HepG2 (cell line): ENCODE data around the gene SHISAL1. TPM values are rescaled to one million over a fixed set of nuclear protein-coding genes. Genes with fewer than 3 reads are reported as not detected.

Experiments used
- ATAC-seq: fragments of 200-7000 bp; cut with Tn5 transposase; 3 replicates; pipeline ENCODE4 v1.9.1; 2020; ENCODE audit warnings: mild to moderate bottlenecking, moderate library complexity
- BruUV-seq: library from RNA; stranded (reverse); fragments of 400-500 nt; replicated peaks from 2 replicates; lab custom pipeline; 2021; lab: Mats Ljungman, UMichigan
- CTCF ChIA-PET: fragments of 300-600 bp; formaldehyde crosslinking; extraction: SDS; loops from one replicate; lab custom pipeline; 2021; ENCODE audit warnings: low total read pairs, inconsistent platforms, low intra/inter-chr PET ratio; lab: Yijun Ruan, JAX
- POLR2A ChIA-PET: fragments of 350-600 bp; sonication (Branson Sonifier 250); formaldehyde crosslinking; loops from one replicate; lab custom pipeline; 2020; ENCODE audit warnings: antibody characterized with exemption, inconsistent platforms; lab: Yijun Ruan, JAX
- DNase-seq: peaks from one replicate; pipeline ENCODE4 v3.0.0-alpha.2; 2015; ENCODE audit warnings: low spot score
- FAIRE-seq: peaks from 3 replicates; lab custom pipeline; 2011; peaks lifted over from hg19 to GRCh38; lab: Jason Lieb, UNC
- H2AFZ ChIP-seq: one replicate; pipeline ENCODE4 v1.6.1; 2011; ENCODE audit warnings: low read length, inconsistent platforms
- H3K27ac ChIP-seq: fragments of 300-600 bp; 3 replicates; pipeline ENCODE4 v1.8.0; 2011; ENCODE audit warnings: mixed run types, mild to moderate bottlenecking, mixed read lengths, low read length, inconsistent platforms; ENCODE audit not compliant: insufficient read depth; ENCODE audit errors: extremely low read length
- H3K27me3 ChIP-seq, 2 experiments: fragments of 200-600 bp in 1 of 2; 2 replicates in 1 of 2; 3 replicates in 1 of 2; pipeline versions ENCODE4 v1.6.0 to v1.8.0; 2011; ENCODE audit warnings: low read length in 2 of 2, mild to moderate bottlenecking in 2 of 2, moderate library complexity in 2 of 2, inconsistent platforms in 1 of 2; ENCODE audit not compliant: insufficient read depth in 2 of 2, control insufficient read depth in 1 of 2
- H3K36me3 ChIP-seq, 2 experiments: fragments of 200-600 bp in 1 of 2; replicated peaks in 1 of 2; 2 replicates in 1 of 2; 3 replicates in 1 of 2; pipeline versions ENCODE4 v1.5.1 to v1.8.0; 2011; ENCODE audit warnings: low read length in 2 of 2, inconsistent platforms in 1 of 2; ENCODE audit not compliant: insufficient read depth in 2 of 2, control insufficient read depth in 1 of 2
- H3K4me1 ChIP-seq: 2 replicates; pipeline ENCODE4 v1.5.1; 2012; ENCODE audit warnings: low read length, inconsistent platforms; ENCODE audit not compliant: insufficient read depth
- H3K4me2 ChIP-seq: 2 replicates; pipeline ENCODE4 v1.6.0; 2011; ENCODE audit warnings: low read depth, low read length, inconsistent platforms
- H3K4me3 ChIP-seq, 3 experiments: fragments of 200-600 bp in 1 of 3; sonication (generic), shearing (Covaris generic) in 1 of 3; replicated peaks in 1 of 3; 2 replicates each; pipeline ENCODE4 v1.5.1; 2011 to 2016; ENCODE audit warnings: low read length in 3 of 3, inconsistent platforms in 2 of 3, low read depth in 2 of 3, mild to moderate bottlenecking in 2 of 3, control low read depth in 1 of 3, mixed read lengths in 1 of 3; ENCODE audit not compliant: insufficient read depth in 1 of 3
- H3K79me2 ChIP-seq: one replicate; pipeline ENCODE4 v1.6.1; 2011; ENCODE audit warnings: low read length, inconsistent platforms; ENCODE audit not compliant: insufficient read depth
- H3K9ac ChIP-seq: 2 replicates; pipeline ENCODE4 v1.6.0; 2011; ENCODE audit warnings: mild to moderate bottlenecking, low read depth, low read length, inconsistent platforms; ENCODE audit not compliant: insufficient read depth
- H3K9me3 ChIP-seq: 2 replicates; pipeline ENCODE4 v1.5.1; 2012; ENCODE audit warnings: mild to moderate bottlenecking, low read length
- H4K20me1 ChIP-seq: 2 replicates; pipeline ENCODE4 v1.6.0; 2011; ENCODE audit warnings: inconsistent platforms, mild to moderate bottlenecking, low read length, moderate library complexity; ENCODE audit not compliant: insufficient read depth
- ARHGAP35 ChIP-seq: sonication (generic); formaldehyde crosslinking; IDR thresholded peaks from 2 replicates; pipeline ENCODE4 v1.9.0; 2022; ENCODE audit warnings: mild to moderate bottlenecking, inconsistent platforms, moderate library complexity, missing genetic modification reagents, borderline replicate concordance
- CEBPG ChIP-seq: IDR thresholded peaks from 2 replicates; pipeline ENCODE4 v1.6.1; 2016
- HNRNPLL ChIP-seq: fragments of 200-400 bp; formaldehyde crosslinking; IDR thresholded peaks from 2 replicates; pipeline ENCODE4 v1.6.1; 2017; ENCODE audit warnings: mild to moderate bottlenecking, low read depth, low read length; ENCODE audit not compliant: poor library complexity, severe bottlenecking
- NBN ChIP-seq: fragments of 450-650 bp; conservative IDR thresholded peaks from 2 replicates; pipeline ENCODE4 v1.6.1; 2017
- NCOR1 ChIP-seq: fragments of 200-600 bp; sonication (generic); IDR thresholded peaks from 2 replicates; pipeline ENCODE4 v1.7.0; 2017; ENCODE audit warnings: antibody characterized with exemption, low read length, borderline replicate concordance
- PAX8 ChIP-seq: sonication (generic); formaldehyde crosslinking; IDR thresholded peaks from 2 replicates; pipeline ENCODE4 v1.8.0; 2022; ENCODE audit warnings: mild to moderate bottlenecking, missing genetic modification reagents, borderline replicate concordance
- POGZ ChIP-seq: sonication (generic); formaldehyde crosslinking; IDR thresholded peaks from 2 replicates; pipeline ENCODE4 v1.4.0; 2020; ENCODE audit warnings: mild to moderate bottlenecking, missing genetic modification reagents
- PRDM15 ChIP-seq: sonication (generic); formaldehyde crosslinking; IDR thresholded peaks from 2 replicates; pipeline ENCODE4 v1.4.0; 2020; ENCODE audit warnings: missing genetic modification reagents
- PRDM4 ChIP-seq: sonication (generic); formaldehyde crosslinking; IDR thresholded peaks from 2 replicates; pipeline ENCODE4 v1.9.0; 2021; ENCODE audit warnings: missing genetic modification reagents, borderline replicate concordance
- PRMT3 ChIP-seq: sonication (generic); formaldehyde crosslinking; IDR thresholded peaks from 2 replicates; pipeline ENCODE4 v1.8.1; 2022; ENCODE audit warnings: low read depth, mild to moderate bottlenecking, moderate library complexity, missing genetic modification reagents, borderline replicate concordance
- SNAI1 ChIP-seq: sonication (generic); formaldehyde crosslinking; IDR thresholded peaks from 2 replicates; pipeline ENCODE4 v1.5.0; 2020; ENCODE audit warnings: mild to moderate bottlenecking, missing genetic modification reagents, borderline replicate concordance
- TEF ChIP-seq: sonication (generic); formaldehyde crosslinking; IDR thresholded peaks from 2 replicates; pipeline ENCODE4 v1.5.0; 2020; ENCODE audit warnings: missing genetic modification reagents
- ZNF333 ChIP-seq: sonication (generic); formaldehyde crosslinking; IDR thresholded peaks from 2 replicates; pipeline ENCODE4 v1.4.0; 2020; ENCODE audit warnings: mild to moderate bottlenecking, missing genetic modification reagents, borderline replicate concordance
- ZNF839 ChIP-seq: sonication (generic); formaldehyde crosslinking; IDR thresholded peaks from 2 replicates; pipeline ENCODE4 v1.4.0; 2020; ENCODE audit warnings: missing genetic modification reagents, mild to moderate bottlenecking, borderline replicate concordance
- ZSCAN20 ChIP-seq: sonication (generic); formaldehyde crosslinking; IDR thresholded peaks from 2 replicates; pipeline ENCODE4 v1.4.0; 2020; ENCODE audit warnings: missing genetic modification reagents, mild to moderate bottlenecking, borderline replicate concordance
- ZSCAN22 ChIP-seq: sonication (generic); formaldehyde crosslinking; IDR thresholded peaks from 2 replicates; pipeline ENCODE4 v1.4.0; 2020; ENCODE audit warnings: mild to moderate bottlenecking, missing genetic modification reagents
- WGBS: methylation state at CpG from one replicate; pipeline ENCODE4 v1.1.6; 2017; ENCODE audit warnings: low lambda C conversion rate; 5-methylcytosine and 5-hydroxymethylcytosine counted together
- in situ Hi-C: cut with HindIII; loops from 2 replicates; pipeline ENCODE4 v1.10.0; 2017; ENCODE audit warnings: low pct_unique_long_range_greater_than_20kb; ENCODE audit not compliant: extremely low pct_ligation_motif_present
- intact Hi-C: fragments of 100-400 bp; cut with micrococcal nuclease; formaldehyde crosslinking; loops from one replicate; pipeline ENCODE4 v1.10.0; 2022; ENCODE audit not compliant: unreplicated experiment
- polyA plus RNA-seq, 8 experiments: library from polyadenylated mRNA; depleted of rRNA in 3 of 8; stranded (reverse) in 7 of 8; unstranded in 1 of 8; fragments of >200 nt; fragmentation: Illumina TruSeq in 4 of 8; extraction: Trizol in 4 of 8; gene quantifications; 2 replicates each; pipeline versions ENCODE4 v1.2.1 to v1.2.3, GENCODE V29; 2011 to 2016; ENCODE audit warnings: low read depth in 4 of 8, missing spikeins in 1 of 8, mixed read lengths in 1 of 8; ENCODE audit not compliant: insufficient read depth in 1 of 8
- total RNA-seq, 5 experiments: library from RNA; depleted of rRNA; stranded (reverse); fragments of >200 nt; fragmentation: Illumina TruSeq; extraction: Trizol; gene quantifications; 2 replicates each; pipeline ENCODE4 v1.2.3, GENCODE V29; 2016; ENCODE audit warnings: low read depth in 1 of 5

SHISAL1 gene
- total and polyA plus RNA-seq, 2 of the 13 experiments (the other 11 are each of a cell fraction or from before 2014, with no cell fraction given): not detected

GRCh38 chr22:44312766-44313165 is at the start of gene SHISAL1 (continued):
- TF ChIP-seq PRDM4 (CRISPR knock-in tag): no peak
- TF ChIP-seq CEBPG: no peak
- TF ChIP-seq ZSCAN22: no peak
- no peak for TF ChIP-seq PRMT3 (CRISPR knock-in tag)
- TF ChIP-seq ZNF839 (CRISPR knock-in tag): no peak
- no peak for TF ChIP-seq ZSCAN20 (CRISPR knock-in tag)

GRCh38 chr22:44361391-44362126 is 48.8 kb upstream of the SHISAL1 start:
- TF ChIP-seq POGZ (CRISPR knock-in tag) (no peak), PRDM15 (CRISPR knock-in tag) (no peak), NCOR1 (no peak), SNAI1 (CRISPR knock-in tag) (no peak), ZNF333 (no peak), NBN (no peak), HNRNPLL (no peak), PAX8 (CRISPR knock-in tag) (no peak), TEF (CRISPR knock-in tag) (no peak), ARHGAP35 (no peak)
- Histone ChIP-seq H3K36me3 (no peaks in the 10 kb centered on the region), H2AFZ (no peak overlapping the region), H3K79me2 (no peaks in the 10 kb centered on the region), H3K9ac (no peak overlapping the region), H3K4me1 (no peaks in the 10 kb centered on the region), H3K4me3 (no peak overlapping the region), H3K4me2 (no peak overlapping the region), H3K27me3 (peaks cover 9 to 68% of the 10 kb centered on the region in 2 experiments; a peak in 4 of 5 replicates), H4K20me1 (no peaks in the 10 kb centered on the region), H3K9me3 (no peaks in the 10 kb centered on the region), H3K27ac (no peak overlapping the region)
- ChIA-PET CTCF (no interaction called here), POLR2A (no interaction called here)
- no peak for DNase-seq
- intact Hi-C loops: no loop called here
- ATAC-seq: no peak
- in situ Hi-C loops: no loop called here
- WGBS: 0% methylated on average over 3 of the region's 12 CpGs
- no TSS peak for BruUV-seq
- FAIRE-seq: no peak
